Amniotic stem cell (primary cell): ENCODE results near the gene MYLK.

Experiments
- DNase-seq: peaks from one replicate; lab custom pipeline; 2025; lab: John Stamatoyannopoulos, UW

Gene MYLK

GRCh38 chr3:123590685-123591450 is 293.3 kb downstream of the MYLK start:
- no peak for DNase-seq

- DNase-seq, result no peak
These were observed 296.7 kb downstream of the MYLK start for GRCh38 chr3:123587401-123587800.

GRCh38 chr3:123586968-123587367 is 297.2 kb downstream of the MYLK start:
- peak; percentile 24 for DNase-seq

- no peak for DNase-seq
These were observed 298.0 kb downstream of the MYLK start for GRCh38 chr3:123586131-123586530.

DNA sequence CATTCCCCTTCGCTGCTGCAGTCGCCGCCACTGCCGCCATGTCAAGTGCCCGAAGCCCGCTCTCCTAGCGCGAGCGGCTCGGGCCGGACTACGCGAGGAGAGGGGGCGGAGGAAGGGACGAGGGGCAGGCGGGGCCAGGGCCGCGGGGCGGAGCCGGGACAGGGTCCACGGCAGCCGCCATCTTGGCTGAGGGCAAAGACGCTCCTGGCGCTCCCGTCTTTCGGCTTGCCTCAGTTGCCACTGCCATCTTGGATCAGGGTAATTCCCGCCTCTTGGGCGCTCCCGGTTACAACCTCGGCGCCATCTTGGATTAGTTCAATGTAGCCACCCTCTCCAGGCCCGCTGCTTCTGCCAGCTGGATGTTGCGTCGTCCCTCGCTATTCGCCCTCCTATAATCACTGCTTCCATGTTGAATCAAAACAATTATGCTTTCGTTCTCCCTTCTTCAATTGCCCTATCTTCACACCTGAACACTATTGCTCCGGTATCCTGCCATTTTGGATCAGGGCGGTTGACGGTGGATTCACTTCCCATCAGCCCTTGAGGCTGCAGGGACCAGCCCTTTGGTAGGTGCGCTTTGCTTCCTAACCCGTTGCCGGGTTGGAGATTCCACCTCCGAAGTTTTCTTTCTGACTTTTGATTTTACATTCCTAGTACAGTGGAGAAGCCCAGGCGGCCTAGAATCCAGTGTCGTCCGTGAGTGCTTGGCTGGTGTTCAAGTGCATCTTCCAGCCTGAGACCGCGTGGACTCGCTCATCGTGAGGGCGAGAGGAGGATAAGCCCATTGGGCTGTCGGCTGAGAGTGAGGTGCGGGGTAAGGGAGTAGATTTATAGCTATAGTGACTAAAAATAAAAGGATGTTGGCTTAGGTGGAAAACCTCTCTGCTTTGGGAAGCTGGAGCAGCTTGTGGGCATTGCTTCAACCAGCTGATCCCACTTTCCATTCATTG is 298.9 kb downstream of the MYLK start, which contains the start of gene HACD2:
Gene HACD2 (minus strand): TSS at position 66 of the 950 bp plus-strand sequence. CDS start 26 bp downstream, at position 40.
- peak; percentile 92 for DNase-seq

DNA sequence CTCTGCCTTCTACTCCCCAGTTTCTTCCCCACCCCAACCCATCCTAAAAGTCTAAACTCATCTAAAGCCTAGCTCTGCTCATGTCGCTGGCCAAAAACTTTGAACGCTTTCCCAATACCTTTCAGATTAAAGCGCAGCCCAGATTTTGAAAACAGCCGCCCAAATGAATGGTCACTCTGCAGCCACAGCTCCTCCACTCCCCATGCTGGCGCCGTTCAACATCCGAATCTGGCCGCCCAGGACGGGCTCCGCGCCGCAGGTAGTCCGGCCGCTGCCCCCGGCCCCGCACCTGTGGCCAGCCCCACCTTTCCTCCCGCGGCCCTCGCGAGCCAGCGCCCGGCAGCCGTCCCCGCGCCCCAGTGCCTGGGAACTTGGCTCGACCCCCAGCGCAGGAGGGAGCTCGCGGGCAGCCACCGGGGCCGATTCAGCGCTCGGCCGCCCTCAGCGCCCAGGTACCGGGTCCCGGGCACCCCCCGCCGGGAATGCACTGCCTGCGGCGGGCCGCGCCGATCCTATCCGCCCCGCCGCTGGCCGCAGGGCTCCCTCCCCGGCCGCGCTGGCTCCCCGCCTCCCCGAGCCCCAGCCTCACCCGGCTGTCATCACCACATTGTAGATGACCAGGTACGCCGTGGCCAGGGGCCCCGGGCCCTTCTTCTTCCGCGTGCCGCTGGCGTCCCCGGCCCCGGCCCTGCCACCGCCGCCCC is 299.7 kb downstream of the MYLK start:
- peak; percentile 3 for DNase-seq

GRCh38 chr3:123583561-123583960 is 300.6 kb downstream of the MYLK start:
- DNase-seq, result no peak

GRCh38 chr3:123582315-123582714 is 301.8 kb downstream of the MYLK start:
- no peak for DNase-seq

DNA sequence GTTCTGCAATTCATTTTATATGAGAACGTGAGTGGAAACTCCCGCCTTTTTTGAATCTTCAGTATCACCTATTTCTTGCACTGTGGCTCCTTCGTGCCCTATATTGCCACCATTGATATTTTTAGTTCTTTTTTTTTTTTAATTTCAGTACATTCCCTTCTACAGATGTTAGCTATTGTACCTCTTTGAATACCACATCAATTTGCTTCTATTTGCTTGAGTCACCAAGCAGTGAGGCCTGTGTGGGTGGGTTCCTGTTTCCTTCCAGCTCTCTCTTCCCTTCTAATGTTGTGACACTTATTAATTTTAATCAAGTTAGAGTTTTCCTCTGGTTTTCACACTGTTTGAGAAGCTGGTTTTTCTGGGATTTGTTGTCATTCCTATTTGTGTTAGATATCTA is 308.0 kb downstream of the MYLK start:
- no peak for DNase-seq

GRCh38 chr3:123571973-123572365 is 312.2 kb downstream of the MYLK start:
- DNase-seq, result no peak

- DNase-seq, result no peak
These were observed 312.7 kb downstream of the MYLK start for GRCh38 chr3:123571264-123571972.

DNA sequence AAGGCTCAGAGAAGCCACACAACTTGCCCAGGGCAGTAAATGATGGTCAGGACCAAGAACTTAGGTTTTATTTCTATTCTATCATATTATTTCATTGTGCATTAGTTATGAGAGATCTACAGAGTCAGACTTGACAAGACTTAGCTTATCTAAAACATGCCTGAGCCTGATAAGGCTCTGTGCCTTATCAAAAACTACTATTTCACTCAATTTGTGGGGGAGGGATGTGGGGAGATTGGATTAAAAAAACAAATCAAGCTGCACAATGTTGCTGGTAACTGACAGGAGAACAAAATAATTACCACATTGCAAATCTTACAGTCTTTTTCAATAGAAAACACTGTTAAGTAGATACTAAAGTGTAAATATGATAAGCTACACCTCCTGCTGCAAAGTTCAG is 315.3 kb downstream of the MYLK start:
- DNase-seq, result no peak

DNA sequence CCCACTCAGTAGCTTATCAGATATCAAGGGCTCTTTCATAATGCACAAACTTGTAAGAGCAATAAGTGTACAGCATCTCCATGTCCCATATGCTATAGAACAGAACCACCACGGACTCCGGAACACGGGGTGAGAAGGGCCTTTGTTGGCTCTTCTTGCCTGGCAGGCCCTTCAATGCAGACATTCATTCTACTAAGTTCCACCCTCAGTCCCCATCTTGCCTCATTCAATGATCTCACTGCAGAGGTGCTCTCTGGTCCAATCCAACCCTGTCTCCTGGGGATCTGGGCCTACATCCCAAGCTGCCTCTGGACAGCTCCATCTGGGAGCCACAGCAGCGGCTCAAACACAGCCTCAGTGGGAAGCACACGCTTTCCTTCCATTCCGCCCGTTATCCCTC is 316.1 kb downstream of the MYLK start:
- DNase-seq, result no peak

GRCh38 chr3:123564056-123564455 is 320.1 kb downstream of the MYLK start:
- DNase-seq, result no peak

DNA sequence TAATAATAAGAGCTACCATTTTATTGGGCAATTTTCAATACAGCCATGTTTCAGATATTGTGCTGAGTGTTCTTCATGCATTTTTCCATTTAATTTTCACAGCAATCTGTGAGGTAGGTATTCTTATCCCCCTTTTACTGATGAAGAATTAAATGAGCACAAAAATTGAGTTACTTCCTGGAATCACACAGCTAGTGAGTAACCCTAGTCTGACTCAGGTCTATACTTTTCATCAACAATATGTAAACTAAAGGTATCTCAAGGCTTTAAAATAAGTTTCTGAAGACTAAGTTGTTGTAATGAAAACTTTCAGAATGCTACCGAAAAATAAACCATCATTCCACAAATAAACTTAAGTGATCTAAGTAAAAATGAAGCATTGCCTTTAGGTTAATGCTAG is 321.6 kb downstream of the MYLK start:
- DNase-seq, result no peak

GRCh38 chr3:123561188-123561587 is 322.9 kb downstream of the MYLK start:
- no peak for DNase-seq
